ENCODE measurements around the gene MLANA.

The MLANA gene

DNA sequence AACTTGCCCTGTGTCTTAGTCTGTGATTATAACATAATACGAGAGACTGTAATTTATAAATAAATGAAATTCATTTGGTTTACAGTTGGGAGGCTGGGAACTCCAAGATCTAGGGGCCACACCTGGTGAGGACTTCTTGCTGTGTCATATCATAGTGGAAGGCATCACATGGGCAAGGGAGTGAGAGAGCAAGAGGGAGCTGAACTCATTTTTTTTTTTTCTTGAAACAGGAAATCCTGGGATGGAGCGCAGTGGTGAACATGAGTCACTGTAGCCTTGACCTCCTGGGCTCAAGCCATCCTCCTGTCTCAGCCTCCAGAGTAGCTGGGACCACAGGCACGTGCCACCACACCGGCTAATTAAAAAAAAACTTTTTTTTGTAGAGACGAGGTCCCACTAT lies 7.2 kb downstream of the MLANA start:
- DNase-seq (ENCODE audit: insufficient read length, low spot score) = no peak
- FAIRE-seq = no peak

DNA sequence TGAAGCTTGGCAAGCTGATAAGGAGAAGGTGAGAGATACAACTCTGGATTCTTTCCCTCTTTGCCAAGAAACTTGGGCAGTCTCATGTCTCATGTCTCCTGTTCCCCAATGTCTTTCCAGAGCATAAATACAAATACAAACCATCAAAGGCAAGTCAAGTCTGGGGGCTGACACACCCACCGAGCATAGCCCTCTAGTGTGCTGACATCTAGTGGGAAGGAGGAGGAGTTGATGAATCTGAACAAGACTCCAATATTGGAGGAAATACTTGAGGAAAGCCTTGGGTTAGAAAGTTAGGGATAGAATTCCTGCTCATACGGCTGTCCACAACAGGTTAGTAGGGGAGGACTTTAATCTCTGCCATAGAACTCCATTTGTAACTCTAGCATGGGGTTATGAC lies 8.6 kb downstream of the MLANA start:
- DNase-seq (ENCODE audit: insufficient read length, low spot score) = no peak
- no peak for FAIRE-seq

DNA sequence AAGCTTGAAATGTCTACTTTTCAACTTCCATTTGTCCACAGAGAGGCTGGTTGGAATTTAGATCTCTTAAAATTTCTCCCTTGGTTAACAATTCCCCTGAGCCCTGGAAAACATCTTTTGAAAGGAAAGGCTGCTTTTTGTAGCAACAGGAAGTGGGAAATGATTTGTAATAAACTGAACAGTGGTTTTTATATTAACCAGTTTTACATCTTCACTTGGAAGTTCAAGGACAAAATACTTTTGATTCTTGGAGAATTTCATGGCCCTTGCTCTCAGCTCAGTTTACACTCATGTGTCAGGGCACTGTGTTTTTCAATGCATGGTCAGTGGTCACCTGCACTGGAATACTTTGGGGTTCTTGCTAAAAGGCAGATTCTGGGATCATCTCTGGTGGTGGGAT lies 9.9 kb downstream of the MLANA start:
- FAIRE-seq (no peak), DNase-seq (ENCODE audit: insufficient read length, low spot score) (no peak)

DNA sequence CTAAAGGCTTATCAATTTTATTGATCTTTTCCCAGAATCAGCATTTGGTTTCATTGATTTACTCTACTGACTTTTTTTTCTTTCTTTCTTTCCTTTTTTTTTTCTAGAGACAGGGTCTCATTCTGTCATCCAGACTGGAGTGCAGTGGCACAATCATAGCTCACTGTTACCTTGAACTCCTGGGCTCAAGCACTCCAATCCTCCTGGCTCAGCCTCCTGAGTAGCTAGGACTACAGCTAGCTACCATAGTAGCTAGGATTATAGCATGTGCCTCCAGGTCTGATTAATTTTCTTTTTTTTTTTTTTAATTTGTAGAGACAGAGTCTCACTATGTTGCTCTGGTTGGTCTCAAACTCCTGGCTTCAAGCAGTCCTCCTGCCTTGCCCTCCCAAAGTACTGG lies 11.7 kb downstream of the MLANA start:
- FAIRE-seq (no peak), DNase-seq (ENCODE audit: insufficient read length, low spot score) (no peak)

DNA sequence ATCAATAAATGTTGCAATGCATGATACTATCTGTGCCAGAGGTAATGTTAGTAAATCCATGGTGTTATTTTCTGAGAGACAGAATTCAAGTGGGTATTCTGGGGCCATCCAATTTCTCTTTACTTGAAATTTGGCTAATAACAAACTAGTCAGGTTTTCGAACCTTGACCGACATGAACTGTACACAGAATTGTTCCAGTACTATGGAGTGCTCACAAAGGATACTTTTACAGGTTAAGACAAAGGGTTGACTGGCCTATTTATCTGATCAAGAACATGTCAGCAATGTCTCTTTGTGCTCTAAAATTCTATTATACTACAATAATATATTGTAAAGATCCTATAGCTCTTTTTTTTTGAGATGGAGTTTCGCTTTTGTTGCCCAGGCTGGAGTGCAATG lies 18.2 kb downstream of the MLANA start:
- no peak for FAIRE-seq
- no peak for DNase-seq (ENCODE audit: insufficient read length, low spot score)

DNA sequence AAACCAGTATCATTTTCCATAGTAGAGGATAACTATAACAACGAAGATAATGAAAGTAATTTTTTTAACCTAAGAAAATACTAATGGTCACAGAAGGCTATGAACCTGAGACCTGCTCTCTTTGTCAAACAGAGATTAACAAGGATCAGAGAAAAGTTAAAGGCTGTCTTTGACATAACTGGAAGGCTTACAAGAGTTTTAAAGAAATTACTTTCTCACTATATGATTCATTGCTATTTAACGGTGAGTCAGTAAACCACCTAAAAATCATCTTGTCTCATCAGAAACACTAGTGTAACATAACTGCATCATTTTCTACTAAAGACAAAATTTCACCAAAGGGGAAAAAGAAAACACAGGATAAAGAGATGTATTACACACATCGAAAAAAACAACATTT lies 19.3 kb downstream of the MLANA start:
- no peak for FAIRE-seq
- DNase-seq (ENCODE audit: insufficient read length, low spot score) = no peak

DNA sequence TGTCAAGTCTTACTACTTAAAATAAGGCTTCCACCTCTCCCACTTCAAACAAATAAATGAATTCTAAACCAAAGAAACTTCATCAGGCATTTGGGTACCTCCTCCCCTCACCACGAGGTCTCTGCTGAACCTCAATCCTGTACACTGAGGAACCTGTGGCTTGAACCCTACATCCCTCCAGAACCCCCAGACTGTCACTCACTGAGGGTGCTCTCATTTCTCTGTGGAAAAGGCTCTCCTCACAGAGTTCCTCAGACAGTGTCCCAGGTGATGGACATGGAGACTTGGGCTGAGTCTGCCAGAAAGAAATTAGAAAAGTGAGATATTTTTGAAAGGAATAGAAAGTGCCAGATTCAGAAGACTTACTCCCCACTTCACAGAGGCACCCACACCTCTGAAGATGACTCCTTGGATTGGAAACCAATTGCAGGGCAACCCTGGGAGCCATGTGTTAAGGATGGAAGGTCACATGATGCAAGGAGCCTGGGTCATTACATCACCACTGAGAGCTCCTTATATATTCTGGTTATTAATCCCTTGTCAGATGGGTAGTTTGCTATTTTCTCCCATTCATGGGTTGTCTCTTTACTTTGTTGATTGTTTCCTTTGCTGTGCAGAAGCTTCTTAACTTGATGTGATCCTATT lies 19.8 kb downstream of the MLANA start:
- DNase-seq (ENCODE audit: insufficient read length, low spot score) (no peak), FAIRE-seq (no peak)

DNA sequence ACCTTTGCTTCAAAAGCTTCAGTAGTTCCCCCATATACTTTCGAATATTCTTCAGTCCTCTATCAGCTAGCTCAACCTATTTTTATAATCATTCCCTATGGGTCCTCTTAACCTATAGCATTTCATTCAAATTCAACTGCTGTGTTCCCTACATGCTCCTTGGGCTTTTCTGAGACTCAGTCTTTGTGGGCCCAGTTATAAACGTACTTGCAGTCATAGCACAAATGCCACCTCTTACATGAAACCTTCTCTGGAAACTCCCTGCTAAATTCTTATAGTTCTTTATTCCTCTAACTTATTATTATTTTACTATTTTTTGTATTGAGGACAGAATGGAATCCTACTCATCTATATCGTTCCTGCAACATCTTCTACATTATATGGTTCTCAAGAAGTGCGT lies 24.7 kb downstream of the MLANA start:
- FAIRE-seq (no peak), DNase-seq (ENCODE audit: insufficient read length, low spot score) (no peak)

DNA sequence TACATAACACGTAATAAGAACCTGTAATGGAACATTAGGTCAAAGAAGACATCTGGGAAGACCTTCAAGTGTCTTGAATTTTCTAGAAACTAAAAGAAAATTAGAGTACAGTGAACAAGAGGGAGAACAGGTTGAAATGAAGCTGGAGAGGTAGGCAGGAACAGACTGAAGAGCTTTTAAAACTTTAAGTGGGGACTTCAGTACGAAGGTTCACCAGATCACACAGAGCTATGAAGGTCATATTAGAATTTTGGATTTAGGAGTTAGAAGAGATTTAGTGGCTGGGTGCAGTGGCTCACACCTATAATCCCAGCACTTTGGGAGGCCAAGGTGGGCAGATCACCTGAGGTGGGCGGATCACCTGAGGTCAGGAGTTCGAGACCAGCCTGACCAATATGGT lies 26.6 kb downstream of the MLANA start:
- DNase-seq (ENCODE audit: insufficient read length, low spot score) = no peak
- no peak for FAIRE-seq

DNA sequence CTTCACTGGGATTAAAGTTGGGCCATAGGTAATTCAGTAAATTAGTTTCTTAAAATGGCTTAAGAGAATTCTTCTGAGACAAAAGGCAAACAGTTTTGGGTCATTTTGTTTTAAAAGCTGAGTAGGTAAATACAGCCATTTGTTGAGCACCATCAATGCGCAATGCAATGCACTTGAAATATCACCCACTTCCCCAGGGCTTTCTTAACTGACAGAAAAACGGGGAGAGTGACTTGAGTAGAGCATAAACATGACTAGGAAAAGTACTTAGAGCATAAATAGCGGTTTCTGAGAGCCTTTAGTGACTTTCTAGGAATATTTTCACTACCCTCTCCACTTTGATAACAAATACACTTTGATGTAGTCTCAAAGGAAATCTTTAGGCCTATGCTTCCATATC lies 27.2 kb downstream of the MLANA start:
- no peak for DNase-seq (ENCODE audit: insufficient read length, low spot score)
- no peak for FAIRE-seq

DNA sequence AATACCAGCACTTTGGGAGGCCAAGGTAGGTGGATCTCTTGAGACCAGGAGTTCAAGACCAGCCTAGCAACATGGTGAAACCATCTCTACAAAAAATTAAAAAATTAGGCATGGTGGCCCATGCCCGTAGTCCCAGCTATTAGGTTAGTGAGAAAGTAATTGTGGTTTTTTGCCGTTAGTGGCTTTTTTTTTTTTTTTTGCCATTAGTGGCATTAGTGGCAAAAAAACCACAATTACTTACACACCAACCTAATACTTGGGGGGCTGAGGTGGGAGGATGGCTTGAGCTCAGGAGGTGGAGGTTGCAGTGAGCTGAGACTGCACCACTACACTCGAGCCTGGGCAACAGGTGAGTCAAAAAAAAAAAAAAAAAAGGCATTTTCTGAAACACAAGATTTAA lies 27.8 kb downstream of the MLANA start:
- FAIRE-seq (no peak), DNase-seq (ENCODE audit: insufficient read length, low spot score) (no peak)

DNA sequence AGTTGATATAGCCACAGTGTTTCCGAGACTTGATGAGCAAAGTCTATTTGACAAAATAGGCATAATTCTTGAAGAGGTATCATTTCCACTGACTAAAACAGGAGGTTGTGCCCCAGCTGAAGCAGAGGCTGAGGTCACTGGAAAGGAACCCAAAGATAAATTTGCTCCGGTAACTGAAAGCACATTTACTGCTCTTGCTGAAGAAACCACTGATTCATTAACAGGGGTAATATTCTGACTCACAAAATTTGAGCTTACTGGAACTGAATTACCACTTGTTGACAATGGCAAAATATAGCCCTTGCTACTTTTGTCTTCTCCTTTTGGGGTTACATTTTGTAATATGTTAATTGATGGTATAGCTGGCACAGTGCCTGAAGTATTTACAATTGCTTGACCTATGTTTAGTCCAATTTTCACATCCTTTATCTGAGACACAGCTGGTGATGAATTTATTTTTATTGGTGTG lies 30.2 kb downstream of the MLANA start:
- DNase-seq (ENCODE audit: insufficient read length, low spot score) = no peak
- FAIRE-seq = no peak

DNA sequence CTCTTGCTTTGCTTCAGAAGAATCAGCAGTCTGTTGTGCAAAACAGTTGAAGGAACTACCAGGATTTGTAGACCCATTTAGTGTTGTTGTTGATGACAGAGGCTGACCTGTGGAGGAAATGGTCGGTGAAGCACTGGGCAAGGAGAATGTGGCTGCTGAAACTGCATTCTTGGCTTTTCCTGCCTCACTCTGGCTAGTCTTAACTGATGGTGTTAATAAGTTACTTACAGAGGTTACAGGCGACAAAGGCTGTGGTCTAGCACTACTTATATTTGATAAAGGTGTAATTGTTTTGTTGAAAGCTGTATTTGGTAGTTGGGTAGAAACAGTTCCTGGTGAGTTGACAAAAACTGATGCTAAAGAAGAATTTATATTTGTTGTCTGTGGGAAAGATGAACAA lies 31.5 kb downstream of the MLANA start:
- no peak for DNase-seq (ENCODE audit: insufficient read length, low spot score)

DNA sequence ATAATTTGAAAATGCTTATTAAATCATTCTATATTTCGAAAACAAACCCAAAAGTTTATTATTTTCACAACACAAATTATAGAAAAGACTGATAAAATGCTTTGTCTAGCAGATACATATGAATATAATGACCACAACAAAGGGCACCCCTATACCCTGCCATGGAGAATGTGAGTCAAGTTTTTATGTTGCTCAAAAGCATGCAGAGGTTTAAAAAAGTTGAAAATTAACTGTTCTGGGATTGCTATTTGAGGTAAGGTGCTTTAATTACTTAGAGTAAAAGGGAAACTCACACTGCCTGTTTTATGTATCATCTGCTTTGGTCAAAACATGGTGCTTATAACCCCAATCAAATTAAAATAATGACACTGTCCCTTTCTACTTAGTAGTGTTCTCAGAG lies 41.0 kb downstream of the MLANA start:
- no peak for FAIRE-seq
- DNase-seq (ENCODE audit: insufficient read length, low spot score) = no peak

More for the DNA sequence above, 31.5 kb downstream of the MLANA start:
- FAIRE-seq = no peak

DNA sequence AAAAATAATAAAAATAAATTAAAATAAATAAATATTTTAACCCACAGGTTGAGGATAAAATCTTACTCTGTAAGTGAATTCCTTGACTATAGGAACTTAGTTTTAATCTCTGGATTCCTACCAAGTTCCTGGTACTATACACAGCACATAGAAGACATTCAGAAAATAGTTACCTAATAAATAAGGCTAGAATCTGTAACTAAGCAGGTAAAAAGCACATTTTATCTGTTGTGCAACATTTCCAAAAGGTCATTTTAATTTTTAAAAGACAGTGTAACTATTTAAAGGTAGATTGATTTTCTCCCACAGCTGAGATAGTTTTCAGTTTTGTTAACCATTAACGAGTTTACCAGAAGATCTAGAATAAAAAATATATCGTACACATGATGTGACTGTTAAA lies 47.8 kb downstream of the MLANA start:
- no peak for DNase-seq (ENCODE audit: insufficient read length, low spot score)
- no peak for FAIRE-seq

DNA sequence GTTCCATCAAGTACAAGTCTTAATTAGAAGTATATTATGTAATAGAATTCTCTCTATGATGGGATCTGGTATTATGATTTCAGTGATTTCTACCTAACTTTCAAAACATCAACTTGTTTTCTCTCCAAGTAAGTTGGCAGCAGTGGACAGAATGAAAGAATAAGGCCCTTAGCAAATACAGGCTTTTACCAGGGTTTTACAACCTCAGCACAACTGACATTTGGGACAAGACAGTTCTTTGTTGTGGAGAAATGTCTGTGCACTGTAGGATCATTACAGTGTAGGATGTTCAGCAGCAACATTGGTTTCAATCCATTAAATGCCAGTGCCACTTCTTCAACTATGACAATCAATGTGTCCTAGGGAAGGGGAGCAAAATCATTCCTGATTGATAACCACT lies 48.8 kb downstream of the MLANA start:
- DNase-seq (ENCODE audit: insufficient read length, low spot score) = no peak
- peak; percentile 26 for FAIRE-seq

DNA sequence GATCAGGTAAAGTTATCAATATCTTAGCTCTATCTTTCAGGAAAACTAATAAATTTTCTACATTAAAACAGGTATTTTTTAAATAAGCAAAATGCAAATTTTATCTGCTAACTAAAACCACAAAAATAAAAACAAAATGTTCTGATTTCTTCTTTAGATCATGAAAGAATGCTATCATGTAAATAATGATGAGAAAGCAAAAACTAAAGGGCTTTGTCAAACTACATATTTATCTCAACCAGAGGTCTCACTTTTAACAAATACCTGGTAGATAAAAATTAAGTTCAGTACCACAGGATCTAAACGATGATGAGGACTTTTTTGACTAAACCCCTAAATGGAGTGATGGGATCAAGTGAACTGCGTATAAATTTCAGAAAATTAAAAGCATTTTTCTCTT lies 50.5 kb downstream of the MLANA start:
- FAIRE-seq (no peak), DNase-seq (ENCODE audit: insufficient read length, low spot score) (no peak)

DNA sequence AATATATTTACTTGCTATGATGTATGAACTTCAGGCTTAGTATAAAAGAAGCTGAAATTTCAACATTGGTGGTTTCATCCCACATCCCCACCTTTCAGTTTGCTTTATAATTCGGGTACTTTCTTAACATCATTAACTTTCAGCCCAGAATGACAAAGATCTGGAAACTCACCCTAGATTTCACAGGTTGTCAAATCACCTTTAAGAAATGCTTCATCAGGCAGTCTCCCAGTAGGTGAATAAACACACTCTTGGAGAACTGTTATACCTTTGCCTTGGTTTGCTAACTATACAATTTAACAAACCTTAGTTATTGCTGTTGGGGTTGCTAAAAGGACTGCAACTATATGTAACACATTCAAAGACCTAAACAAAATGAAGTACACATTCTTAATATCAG lies 54.4 kb downstream of the MLANA start:
- FAIRE-seq (no peak), DNase-seq (ENCODE audit: insufficient read length, low spot score) (no peak)

DNA sequence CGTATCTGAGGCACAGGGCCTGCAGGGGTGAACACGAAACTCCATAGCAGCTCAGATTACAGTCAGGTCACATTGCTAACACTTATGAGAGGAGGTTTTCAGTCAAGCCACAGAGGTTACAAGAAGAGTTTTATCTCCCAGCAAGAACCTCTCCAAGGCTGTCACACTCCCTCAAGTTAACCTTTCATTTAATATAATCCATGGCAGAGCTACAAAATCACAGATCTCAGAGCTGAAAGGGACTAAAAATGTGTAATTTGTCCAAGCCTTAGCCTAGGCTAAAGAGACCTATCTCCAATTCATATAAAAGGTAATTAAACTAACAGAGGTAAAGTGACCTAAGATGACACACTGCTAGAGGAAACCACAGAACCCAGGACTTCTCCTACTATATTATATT lies 57.2 kb downstream of the MLANA start:
- FAIRE-seq (no peak), DNase-seq (ENCODE audit: insufficient read length, low spot score) (no peak)

DNA sequence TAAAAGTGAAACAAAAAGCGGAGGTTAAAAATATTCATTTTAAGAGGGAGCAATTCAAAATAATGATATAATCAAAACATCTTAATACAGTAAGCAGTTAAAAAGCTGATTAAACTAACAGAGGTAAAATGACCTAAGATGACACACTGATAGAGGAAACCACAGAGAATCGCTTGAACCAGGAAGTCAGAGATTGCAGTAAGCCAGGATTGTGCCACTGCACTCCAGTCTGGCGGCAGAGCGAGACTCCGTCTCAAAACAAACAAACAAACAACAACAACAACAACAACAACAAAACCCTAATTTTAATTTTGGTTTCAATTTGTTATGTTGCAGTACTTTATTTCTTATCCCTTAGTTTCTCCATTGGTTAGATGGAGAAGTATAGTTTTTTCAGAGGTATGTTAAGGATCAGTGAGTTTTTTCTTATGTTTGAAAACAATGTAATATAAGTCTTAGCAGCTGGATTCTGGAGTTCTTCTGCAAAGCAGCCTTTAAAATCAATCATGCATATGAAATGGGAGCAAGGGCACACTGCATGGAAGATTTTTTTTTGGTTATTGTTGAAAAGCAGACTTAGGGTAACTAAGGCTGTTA lies 58.5 kb downstream of the MLANA start:
- DNase-seq (ENCODE audit: insufficient read length, low spot score) = no peak
- no peak for FAIRE-seq

DNA sequence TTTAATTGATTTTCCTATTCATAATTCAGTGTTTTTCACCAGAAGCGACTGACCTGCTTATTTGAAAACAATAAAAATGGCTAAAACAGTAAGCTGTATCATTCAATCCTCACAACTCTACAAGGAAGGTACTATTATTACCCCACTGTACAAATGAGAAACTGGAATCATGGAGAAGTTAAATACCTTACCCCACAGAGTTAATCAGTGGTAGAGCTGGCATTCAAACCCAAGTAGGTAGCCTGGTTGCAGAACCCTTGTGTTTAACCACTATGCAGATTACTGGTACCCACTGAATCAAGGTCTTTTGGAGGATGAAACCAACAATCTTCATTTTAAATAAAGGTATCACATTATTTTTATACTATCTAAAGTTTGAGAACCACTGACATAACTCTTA lies 59.6 kb downstream of the MLANA start:
- FAIRE-seq = no peak
- DNase-seq (ENCODE audit: insufficient read length, low spot score) = no peak

DNA sequence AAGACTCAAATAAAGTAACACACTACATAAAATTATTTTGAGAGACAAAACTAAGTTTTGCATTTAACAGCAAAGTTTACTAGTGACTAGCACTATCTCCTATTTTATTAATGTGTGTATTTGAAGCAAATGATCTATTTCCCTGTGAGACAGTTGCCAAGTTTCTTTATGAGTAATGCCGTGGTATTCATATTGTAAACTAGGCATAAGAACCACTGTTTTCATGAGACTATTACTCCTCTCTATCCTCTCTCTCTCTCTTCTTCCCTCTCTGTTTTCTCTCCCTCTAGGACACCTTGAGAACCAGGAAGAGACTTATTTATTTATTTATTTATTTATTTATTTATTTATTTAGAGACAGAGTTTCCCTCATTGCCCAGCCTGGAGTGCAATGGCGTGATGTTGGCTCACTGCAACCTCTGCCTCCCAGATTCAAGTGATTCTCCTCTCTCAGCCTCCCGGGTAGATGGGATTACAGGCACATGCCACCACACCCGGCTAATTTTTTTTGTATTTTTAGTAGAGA lies 61.1 kb downstream of the MLANA start:
- DNase-seq (ENCODE audit: insufficient read length, low spot score) = no peak
- FAIRE-seq = no peak

All from HTR-8/SVneo (cell line).